GM10266 (cell line): ENCODE data around the gene MAGI1.

Experiments
- DNase-seq: peaks from one replicate; pipeline ENCODE4 v3.0.0; 2012; ENCODE audit errors: extremely low spot score
- TF ChIP-seq, protein P1 (sequence below): IDR thresholded peaks from 2 replicates; pipeline ENCODE4 v1.5.1; 2012; ENCODE audit warnings: mild to moderate bottlenecking, low read depth; ENCODE audit not compliant: control insufficient read depth, insufficient read depth; ENCODE audit errors: missing control alignments

Gene MAGI1

DNA sequence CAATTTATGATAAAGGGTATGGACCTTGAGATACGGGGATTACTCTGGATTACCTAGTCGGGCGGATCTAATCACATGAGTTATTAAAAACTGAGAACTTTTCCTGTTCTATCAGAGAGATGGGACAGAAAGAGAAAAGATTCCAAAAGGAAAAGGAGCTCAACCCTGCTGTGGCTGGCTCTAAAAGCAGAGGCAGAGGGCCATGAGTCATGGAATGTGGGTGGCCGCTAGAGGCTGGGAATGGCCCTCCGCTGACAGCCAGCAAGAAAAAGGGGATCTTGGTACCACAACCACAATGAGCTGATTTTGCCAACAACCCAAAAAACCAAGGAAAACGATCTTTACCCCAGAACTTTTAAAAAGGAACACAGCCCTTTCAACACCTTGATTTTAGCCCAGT, 210.0 kb downstream of the MAGI1 start:
- no peak for DNase-seq
- TF ChIP-seq, protein P1, sequence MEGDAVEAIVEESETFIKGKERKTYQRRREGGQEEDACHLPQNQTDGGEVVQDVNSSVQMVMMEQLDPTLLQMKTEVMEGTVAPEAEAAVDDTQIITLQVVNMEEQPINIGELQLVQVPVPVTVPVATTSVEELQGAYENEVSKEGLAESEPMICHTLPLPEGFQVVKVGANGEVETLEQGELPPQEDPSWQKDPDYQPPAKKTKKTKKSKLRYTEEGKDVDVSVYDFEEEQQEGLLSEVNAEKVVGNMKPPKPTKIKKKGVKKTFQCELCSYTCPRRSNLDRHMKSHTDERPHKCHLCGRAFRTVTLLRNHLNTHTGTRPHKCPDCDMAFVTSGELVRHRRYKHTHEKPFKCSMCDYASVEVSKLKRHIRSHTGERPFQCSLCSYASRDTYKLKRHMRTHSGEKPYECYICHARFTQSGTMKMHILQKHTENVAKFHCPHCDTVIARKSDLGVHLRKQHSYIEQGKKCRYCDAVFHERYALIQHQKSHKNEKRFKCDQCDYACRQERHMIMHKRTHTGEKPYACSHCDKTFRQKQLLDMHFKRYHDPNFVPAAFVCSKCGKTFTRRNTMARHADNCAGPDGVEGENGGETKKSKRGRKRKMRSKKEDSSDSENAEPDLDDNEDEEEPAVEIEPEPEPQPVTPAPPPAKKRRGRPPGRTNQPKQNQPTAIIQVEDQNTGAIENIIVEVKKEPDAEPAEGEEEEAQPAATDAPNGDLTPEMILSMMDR, result no peak

DNA sequence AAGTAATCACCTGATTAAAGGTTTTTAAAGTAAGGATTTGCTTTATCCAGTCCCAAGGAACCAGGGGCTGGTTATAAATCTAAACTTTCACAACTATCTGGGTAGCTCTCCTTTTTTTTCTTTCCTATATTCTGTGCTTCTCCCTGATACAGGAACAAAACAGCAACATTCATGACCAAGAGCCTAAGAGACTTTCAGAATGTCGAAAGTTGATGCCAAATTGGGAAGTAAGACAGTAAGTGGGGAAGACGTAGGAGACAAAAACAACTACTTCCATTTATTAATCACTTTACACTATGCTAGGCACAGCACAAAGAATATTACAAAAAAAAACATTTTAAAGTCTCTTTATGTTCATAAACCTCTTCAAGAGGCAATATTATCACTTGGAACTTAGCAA, 211.6 kb downstream of the MAGI1 start:
- TF ChIP-seq, protein P1, result no peak
- DNase-seq, result no peak

DNA sequence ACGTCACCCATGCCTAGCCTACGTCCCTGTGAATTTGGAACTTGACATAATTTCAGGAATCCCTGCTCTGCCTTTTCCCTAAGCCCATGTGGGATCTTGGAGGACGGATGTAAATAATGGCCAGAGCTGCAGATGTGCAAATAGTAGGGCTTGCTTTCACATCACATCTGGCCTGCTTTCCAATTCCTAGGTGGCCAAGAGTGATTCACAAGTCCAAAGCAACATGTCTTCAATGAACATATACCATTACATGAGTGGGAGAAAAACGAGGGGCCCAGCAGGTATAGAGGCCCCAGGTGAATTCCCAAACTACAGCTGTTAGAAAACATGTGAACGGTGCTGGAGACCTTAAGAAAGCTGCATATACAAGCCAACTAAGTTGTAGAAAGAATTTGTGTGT, 214.6 kb downstream of the MAGI1 start:
- TF ChIP-seq, protein P1, result no peak
- no peak for DNase-seq

DNA sequence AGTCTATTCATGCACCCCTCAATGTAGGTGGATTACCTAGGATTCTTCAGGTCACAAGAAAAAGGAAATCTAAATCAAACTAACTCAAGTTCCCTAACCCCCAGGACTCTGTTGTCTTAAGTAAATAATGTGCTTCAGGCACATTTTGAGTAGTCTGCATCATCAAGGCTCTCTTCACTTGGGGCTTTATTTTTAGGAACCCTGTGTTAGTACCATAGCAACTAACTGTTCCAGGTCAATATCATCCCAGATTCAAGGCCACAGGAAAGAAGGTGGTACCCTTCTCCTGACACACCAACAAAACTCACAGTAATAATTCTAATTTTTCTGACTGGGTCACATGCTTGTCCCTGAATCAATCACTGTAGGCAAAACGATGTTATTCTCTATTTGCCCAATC, 218.1 kb downstream of the MAGI1 start:
- TF ChIP-seq, protein P1, result no peak
- no peak for DNase-seq

DNA sequence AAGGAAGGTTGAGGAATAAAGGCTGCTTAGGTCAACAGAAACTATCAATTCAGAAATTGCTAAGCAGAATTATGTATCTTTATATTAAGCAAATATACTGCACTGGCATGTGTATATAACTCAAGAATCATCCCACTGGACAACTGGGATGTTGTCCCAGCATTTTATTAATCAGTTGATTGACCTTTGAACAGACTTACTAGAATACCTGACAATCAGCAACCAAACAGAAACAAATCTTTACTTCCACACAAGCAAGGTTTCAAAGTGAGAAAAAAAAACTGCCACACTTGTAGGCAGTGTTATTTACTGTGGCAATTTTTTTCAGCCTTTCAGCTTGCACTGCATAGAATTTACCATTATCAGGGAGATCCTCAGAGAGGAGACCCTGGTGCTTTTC, 218.8 kb downstream of the MAGI1 start:
- TF ChIP-seq, protein P1, result no peak
- DNase-seq, result no peak

DNA sequence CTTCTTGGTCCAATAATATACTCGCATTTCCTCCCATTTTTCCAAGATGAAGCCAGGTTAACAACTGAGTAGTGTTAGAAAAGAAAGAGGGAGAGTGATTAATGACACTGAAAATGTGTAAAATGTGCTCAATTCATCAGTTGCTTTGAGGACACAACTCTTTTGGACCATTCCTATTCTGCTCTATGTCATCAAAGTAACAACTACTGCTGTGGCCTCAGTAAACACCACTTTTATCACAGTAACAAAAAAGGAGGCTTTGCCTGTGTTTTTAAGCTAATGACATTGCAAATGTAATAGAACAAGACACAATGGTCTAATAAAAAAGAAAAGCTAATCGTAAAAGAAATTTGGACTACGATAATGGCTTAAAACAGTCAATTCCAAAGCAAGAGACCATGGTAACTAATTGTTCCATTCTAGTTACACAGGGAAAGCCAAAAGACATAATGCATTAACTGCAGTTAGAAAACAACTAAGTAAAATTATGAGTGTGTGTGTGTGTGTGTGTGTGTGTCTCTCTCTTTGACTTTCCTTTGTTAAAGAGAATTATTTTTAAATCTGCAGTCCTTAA, 221.1 kb downstream of the MAGI1 start:
- DNase-seq, result no peak
- TF ChIP-seq, protein P1, result no peak

DNA sequence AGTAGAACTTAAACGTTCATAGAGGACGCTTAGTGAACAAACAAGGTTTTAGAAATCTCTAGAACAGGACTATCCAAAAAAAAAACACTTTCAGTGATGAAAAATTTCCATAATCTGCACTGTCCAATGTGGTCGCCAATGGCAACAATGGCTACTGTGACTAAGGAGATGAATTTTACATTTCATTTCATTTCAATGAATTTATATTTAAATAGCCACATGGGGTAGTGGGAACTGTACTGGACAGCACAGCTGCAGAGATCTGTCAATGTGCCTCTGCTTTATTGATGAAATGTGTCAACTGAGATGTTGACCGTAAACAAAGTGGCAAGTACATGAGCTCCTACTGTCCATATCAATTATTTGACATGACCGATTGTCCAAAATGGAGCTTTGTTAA, 222.5 kb downstream of the MAGI1 start:
- TF ChIP-seq, protein P1, result no peak
- no peak for DNase-seq
